HG02642 (cell line): ENCODE measurements around the gene TMEM72.

Source experiments
- ATAC-seq: cut with Tn5 transposase; IDR thresholded peaks from one replicate; pipeline ENCODE4 v1.9.1; 2021; ENCODE audit warnings: mild to moderate bottlenecking; ENCODE audit not compliant: unreplicated experiment, poor library complexity

The TMEM72 gene

GRCh38 chr10:44888886-44889285 is 22.3 kb upstream of the TMEM72 start:
- ATAC-seq = no peak

DNA sequence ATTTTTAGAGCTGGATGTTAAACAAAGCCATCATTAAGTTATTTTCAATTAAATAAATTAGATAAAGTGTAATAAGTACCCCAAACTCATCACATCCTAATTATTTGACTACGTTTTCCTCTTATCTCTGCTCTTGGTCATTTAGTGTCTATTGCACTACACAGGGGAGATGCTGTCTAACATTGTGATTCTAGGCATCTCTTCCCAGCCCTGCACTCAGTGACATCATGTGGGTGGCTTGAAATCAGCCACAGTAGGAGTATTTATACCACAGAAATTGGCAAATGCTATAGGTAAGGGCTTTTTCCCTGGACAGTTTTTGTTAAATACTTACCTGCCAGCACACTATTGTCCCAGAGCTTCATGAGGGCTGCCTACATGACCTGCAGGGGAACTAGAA is 21.3 kb upstream of the TMEM72 start:
- no peak for ATAC-seq

DNA sequence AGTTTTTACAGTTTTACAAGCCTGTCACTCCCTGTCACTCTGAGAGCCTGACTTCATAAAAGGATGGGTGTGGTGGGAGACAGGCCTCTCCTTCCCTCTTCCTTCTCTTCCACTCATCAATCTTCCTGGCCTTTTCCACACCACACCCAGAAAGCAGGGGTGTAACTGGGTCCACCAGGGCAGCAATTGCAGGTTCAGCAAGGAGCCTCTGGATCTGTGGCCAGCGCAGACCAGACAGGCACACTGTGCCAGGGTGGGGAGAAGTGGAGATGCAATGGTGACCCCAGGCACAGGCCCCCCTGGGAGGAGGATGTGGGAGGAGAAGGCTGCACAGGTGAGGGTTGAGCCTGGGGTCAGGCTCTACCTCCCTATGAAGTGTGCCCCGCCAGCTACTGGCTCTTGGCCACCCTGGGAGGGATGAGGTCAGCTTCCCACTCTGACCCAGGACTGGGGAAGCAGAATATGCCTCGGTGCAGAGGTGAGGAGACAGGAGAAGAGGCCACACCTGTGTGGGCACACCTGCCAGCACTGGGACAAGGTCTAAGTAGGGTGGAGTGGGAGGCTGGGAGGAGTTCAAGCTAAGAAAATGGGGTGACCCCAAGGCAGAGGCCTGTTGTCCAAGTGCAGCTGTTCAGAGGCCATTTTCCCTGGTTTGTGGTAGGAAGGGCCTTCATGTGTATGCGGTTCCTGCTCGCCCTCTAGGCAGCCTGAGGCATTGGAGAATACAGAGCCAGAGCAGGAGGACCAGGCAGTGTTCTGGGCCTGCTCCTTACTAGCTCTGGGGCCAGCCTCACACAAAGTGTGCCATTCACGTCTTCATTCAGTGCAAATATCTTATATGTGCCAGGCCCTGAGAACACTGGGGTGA is 20.2 kb upstream of the TMEM72 start:
- ATAC-seq = no peak

DNA sequence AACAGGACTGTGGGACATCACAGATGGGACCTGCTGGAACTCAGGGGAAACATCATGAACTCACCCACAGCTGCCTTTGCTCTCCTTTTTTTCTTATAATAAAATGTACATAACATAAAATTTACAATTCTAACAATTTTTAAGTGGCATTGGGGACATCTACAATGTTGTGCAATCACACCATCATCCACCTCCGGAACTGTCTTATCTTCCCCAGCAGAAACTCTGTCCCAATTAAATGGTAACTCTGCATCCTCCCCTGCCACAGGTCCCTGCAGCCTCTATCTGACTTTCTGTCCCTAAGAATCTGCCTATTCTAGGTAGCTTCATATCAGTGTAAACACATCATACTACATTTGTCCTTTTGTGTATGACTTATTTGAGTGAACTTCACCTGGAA is 19.4 kb upstream of the TMEM72 start:
- ATAC-seq = no peak

- no peak for ATAC-seq
Measured at GRCh38 chr10:44893604-44894468, 17.3 kb upstream of the TMEM72 start.

GRCh38 chr10:44894691-44895090 is 16.4 kb upstream of the TMEM72 start:
- no peak for ATAC-seq

DNA sequence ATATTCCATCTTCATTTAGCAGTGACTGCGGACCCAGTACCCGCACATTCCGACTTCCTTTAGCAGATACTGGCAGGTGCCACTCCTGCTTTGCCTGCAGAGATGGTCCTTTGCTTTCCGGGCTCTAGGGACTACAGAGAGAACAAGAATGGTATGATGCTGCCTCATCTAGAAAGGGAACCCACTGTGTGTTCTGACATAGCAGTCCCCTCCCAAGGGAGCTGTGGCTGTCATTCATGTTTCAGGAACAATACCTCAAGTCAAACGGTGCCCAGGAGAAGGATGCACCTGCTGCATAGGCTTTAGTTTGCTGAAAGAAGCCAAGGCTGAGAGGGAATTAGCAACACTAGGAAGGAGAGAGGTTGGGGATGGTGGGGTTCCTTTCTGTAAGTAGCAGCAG is 15.9 kb upstream of the TMEM72 start:
- peak; percentile 43 for ATAC-seq

GRCh38 chr10:44897049-44897448 is 14.1 kb upstream of the TMEM72 start:
- ATAC-seq = no peak

- ATAC-seq = no peak
Measured at GRCh38 chr10:44898665-44899064, 12.5 kb upstream of the TMEM72 start.

GRCh38 chr10:44899450-44900080 is 11.6 kb upstream of the TMEM72 start:
- ATAC-seq = no peak

- no peak for ATAC-seq
Measured at GRCh38 chr10:44902941-44903545, 8.1 kb upstream of the TMEM72 start.

- ATAC-seq = no peak
Measured at GRCh38 chr10:44906486-44906885, 4.7 kb upstream of the TMEM72 start.

- no peak for ATAC-seq
Measured at GRCh38 chr10:44907556-44907955, 3.6 kb upstream of the TMEM72 start.

- no peak for ATAC-seq
Measured at GRCh38 chr10:44908066-44908749, 2.9 kb upstream of the TMEM72 start.

- no peak for ATAC-seq
Measured at GRCh38 chr10:44908936-44909630, 2.1 kb upstream of the TMEM72 start.

DNA sequence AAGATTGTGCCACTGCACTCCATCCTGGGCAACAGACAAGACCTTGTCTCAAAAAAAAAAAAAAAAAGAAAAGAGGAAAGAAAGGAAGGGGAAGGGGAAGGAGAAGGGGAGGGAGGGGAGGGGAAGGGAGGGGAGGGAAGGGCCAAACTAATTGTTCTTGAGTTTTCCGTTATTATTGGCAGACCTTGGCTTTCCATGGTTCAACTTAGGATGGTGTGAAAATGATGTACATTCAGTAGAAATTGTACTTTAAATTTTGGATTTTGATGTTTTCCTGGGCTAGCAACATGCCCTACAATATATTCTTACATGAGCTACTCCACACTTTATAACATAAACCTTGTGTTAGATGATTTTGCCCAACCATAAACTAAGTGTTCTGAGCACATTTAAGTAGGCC is 1.2 kb upstream of the TMEM72 start:
- no peak for ATAC-seq

DNA sequence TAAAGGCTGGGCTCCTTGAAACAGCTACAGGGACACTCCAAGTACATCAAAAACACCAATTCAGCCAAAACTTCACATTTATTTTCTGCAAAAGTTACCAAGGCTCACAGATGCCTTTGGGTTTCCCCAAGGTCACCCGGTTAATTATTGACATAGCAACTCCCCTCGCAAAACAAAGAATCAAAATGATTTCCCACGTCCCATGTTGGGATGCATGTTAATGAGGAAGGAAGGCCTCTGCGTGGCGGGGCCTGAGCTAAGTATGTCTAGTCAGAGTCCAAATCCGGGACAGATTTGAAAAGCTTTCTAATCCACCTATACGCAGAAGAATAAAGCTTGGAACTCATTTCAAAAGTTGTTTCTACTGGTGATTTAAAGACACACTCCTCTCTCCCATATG is 535 bp upstream of the TMEM72 start:
- ATAC-seq = no peak

DNA sequence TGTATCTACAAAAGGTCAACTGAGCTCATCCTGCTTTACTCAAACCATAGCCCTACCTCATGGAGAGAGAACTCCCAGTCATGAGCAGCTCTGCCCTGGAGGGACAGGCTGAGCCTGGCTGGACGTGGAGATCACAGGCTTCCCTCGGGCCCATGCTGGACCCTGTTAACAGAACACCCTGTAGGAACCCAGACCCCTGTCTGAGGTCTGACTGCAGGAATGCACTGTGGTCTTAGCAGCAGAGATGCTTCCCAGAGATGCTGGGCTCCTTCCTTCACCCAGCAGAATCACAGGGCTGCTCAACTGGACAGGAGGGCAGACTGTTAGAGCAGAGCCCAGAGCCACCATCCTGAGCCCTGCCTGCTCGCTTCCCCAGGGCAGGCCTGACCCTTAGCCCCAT is 814 bp downstream of the TMEM72 start:
- ATAC-seq = no peak

- no peak for ATAC-seq
Measured at GRCh38 chr10:44913350-44914081, 2.4 kb downstream of the TMEM72 start.
